Measurements from ENCODE around the gene OR52E4. TPM values are rescaled to one million over a fixed set of nuclear protein-coding genes. Genes with fewer than 3 reads are reported as not detected.

Gene OR52E4
- total RNA-seq, 2 experiments from 2014 or later = not detected

- no peaks in the 10 kb centered on the region for H3K9me3 ChIP-seq (ENCODE audit: low read length)
- H3K27ac ChIP-seq (ENCODE audit: low read depth, low read length, poor library complexity, severe bottlenecking) = no peak overlapping the region
- no peaks in the 10 kb centered on the region for H3K9me2 ChIP-seq (ENCODE audit: insufficient read depth, low read length)
- no peaks in the 10 kb centered on the region for H3K4me1 ChIP-seq (ENCODE audit: insufficient read depth, low read length, poor library complexity, severe bottlenecking)
- H2AFZ ChIP-seq (ENCODE audit: low read length) = no peak overlapping the region
- DNase-seq (ENCODE audit: low spot score) = no peak
- no peaks in the 10 kb centered on the region for H4K20me1 ChIP-seq (ENCODE audit: insufficient read depth, low read length)
- ChIA-PET CTCF (ENCODE audit: unreplicated experiment) (no interaction called here), POLR2A (no interaction called here)
- TF ChIP-seq, protein P1, sequence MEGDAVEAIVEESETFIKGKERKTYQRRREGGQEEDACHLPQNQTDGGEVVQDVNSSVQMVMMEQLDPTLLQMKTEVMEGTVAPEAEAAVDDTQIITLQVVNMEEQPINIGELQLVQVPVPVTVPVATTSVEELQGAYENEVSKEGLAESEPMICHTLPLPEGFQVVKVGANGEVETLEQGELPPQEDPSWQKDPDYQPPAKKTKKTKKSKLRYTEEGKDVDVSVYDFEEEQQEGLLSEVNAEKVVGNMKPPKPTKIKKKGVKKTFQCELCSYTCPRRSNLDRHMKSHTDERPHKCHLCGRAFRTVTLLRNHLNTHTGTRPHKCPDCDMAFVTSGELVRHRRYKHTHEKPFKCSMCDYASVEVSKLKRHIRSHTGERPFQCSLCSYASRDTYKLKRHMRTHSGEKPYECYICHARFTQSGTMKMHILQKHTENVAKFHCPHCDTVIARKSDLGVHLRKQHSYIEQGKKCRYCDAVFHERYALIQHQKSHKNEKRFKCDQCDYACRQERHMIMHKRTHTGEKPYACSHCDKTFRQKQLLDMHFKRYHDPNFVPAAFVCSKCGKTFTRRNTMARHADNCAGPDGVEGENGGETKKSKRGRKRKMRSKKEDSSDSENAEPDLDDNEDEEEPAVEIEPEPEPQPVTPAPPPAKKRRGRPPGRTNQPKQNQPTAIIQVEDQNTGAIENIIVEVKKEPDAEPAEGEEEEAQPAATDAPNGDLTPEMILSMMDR (conservative IDR thresholded peaks at IDR 0.05; ENCODE audit: low read length) = no peak
- TF ChIP-seq EZH2phosphoT487 (IDR thresholded peaks at IDR 0.05; ENCODE audit: borderline replicate concordance, low read depth, low read length) = no peak
- BruUV-seq (replicated peaks) = no TSS peak
- H3K4me3 ChIP-seq (ENCODE audit: low read depth, low read length, poor library complexity, severe bottlenecking) = no peak overlapping the region
- no peak overlapping the region for H3K4me2 ChIP-seq (ENCODE audit: low read length)
- intact Hi-C loops (cut with micrococcal nuclease; ENCODE audit: unreplicated experiment) = no loop called here
- H3K36me3 ChIP-seq (ENCODE audit: insufficient read depth, low read length) = no peaks in the 10 kb centered on the region
- H3K79me2 ChIP-seq (ENCODE audit: insufficient read depth, low read depth, low read length) = no peaks in the 10 kb centered on the region
These were observed 14.6 kb upstream of the OR52E4 start for GRCh38 chr11:5865826-5866225.

DNA sequence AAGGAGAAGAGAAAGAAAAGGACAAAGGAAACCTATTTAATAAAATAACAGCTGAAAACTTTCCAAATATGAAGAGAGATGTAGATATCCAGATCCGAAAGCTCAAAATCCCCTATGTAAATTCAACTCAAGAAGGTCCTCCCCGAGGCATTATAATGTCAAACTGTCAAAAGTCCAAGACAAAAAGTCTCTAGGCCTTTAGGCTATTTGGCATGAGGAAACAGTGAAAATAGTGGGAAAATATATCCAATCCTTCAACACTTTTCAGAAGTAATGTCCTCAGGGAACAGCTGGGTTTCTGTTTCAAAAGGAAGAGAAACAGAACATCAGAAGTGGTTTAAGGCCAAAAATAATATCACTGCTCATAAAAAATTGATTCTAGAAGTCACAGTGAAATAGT, 1.9 kb upstream of the OR52E4 start:
- Histone ChIP-seq H3K9me2 (ENCODE audit: insufficient read depth, low read length) (no peaks in the 10 kb centered on the region), H3K27ac (ENCODE audit: low read depth, low read length, poor library complexity, severe bottlenecking) (no peak overlapping the region), H3K4me3 (ENCODE audit: low read depth, low read length, poor library complexity, severe bottlenecking) (no peak overlapping the region), H3K79me2 (ENCODE audit: insufficient read depth, low read depth, low read length) (no peaks in the 10 kb centered on the region), H2AFZ (ENCODE audit: low read length) (no peak overlapping the region), H3K36me3 (ENCODE audit: insufficient read depth, low read length) (no peaks in the 10 kb centered on the region), H3K9me3 (ENCODE audit: low read length) (no peaks in the 10 kb centered on the region), H3K4me1 (ENCODE audit: insufficient read depth, low read length, poor library complexity, severe bottlenecking) (no peaks in the 10 kb centered on the region), H3K4me2 (ENCODE audit: low read length) (no peak overlapping the region), H4K20me1 (ENCODE audit: insufficient read depth, low read length) (no peaks in the 10 kb centered on the region)
- TF ChIP-seq EZH2phosphoT487 (IDR thresholded peaks at IDR 0.05; ENCODE audit: borderline replicate concordance, low read depth, low read length) = no peak
- TF ChIP-seq, protein P1 (conservative IDR thresholded peaks at IDR 0.05; ENCODE audit: low read length) = no peak
- intact Hi-C loops (cut with micrococcal nuclease; ENCODE audit: unreplicated experiment) = no loop called here
- DNase-seq (ENCODE audit: low spot score) = no peak
- no TSS peak for BruUV-seq (replicated peaks)
- POLR2A ChIA-PET = no interaction called here
- CTCF ChIA-PET (ENCODE audit: unreplicated experiment) = no interaction called here

DNA sequence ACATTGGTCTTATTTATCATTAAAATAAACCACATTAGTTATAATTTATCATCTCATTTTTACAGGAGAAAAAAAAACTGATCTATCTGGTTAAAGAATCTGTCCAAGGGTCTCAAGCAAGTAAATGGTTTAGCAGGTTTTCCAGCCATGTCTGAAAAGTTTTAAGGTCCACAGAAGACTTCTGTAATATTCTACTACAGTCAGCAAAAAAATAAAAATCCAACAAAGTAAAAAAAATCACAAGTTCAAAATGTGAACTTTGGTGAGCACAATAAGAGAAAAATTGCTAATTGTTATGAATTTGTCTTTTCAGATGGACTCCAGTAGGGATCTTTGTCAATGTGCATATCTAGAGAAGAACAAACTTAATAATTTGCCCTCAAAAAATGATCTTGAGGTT, 1.3 kb downstream of the OR52E4 start:
- H3K4me1 ChIP-seq (ENCODE audit: insufficient read depth, low read length, poor library complexity, severe bottlenecking) = no peaks in the 10 kb centered on the region
- ChIA-PET POLR2A (interaction anchor here (0.7 kb wide), 1 partner anchor 147 kb away, joined by 6 read pairs; no protein-coding TSS in a partner anchor), CTCF (ENCODE audit: unreplicated experiment) (no interaction called here)
- no peak overlapping the region for H3K4me3 ChIP-seq (ENCODE audit: low read depth, low read length, poor library complexity, severe bottlenecking)
- no peaks in the 10 kb centered on the region for H3K79me2 ChIP-seq (ENCODE audit: insufficient read depth, low read depth, low read length)
- no TSS peak for BruUV-seq (replicated peaks)
- H3K27ac ChIP-seq (ENCODE audit: low read depth, low read length, poor library complexity, severe bottlenecking) = no peak overlapping the region
- no peaks in the 10 kb centered on the region for H3K36me3 ChIP-seq (ENCODE audit: insufficient read depth, low read length)
- H3K9me2 ChIP-seq (ENCODE audit: insufficient read depth, low read length) = no peaks in the 10 kb centered on the region
- TF ChIP-seq, protein P1 (conservative IDR thresholded peaks at IDR 0.05; ENCODE audit: low read length) = no peak
- TF ChIP-seq EZH2phosphoT487 (IDR thresholded peaks at IDR 0.05; ENCODE audit: borderline replicate concordance, low read depth, low read length) = no peak
- no peak overlapping the region for H2AFZ ChIP-seq (ENCODE audit: low read length)
- H3K9me3 ChIP-seq (ENCODE audit: low read length) = no peaks in the 10 kb centered on the region
- no peaks in the 10 kb centered on the region for H4K20me1 ChIP-seq (ENCODE audit: insufficient read depth, low read length)
- no peak overlapping the region for H3K4me2 ChIP-seq (ENCODE audit: low read length)
- no peak for DNase-seq (ENCODE audit: low spot score)
- intact Hi-C loops (cut with micrococcal nuclease; ENCODE audit: unreplicated experiment) = no loop called here

Data from OCI-LY7 (cell line).